ENCODE measurements around the gene NUDT13.
A peak's percentile ranks its signal among the peaks of the same experiment; 100 is the strongest.

NUDT13 gene

GRCh38 chr10:73110345-73110849 lies at the start of gene NUDT13:
NUDT13 (plus strand) TSS chr10:73110455; CDS start chr10:73114366, 3,911 bp downstream.
- peak; percentile 67 for DNase-seq (ENCODE audit: low spot score)

- DNase-seq (ENCODE audit: low spot score), result peak; percentile 11
Measured at GRCh38 chr10:73060738-73061635, 49.3 kb upstream of the NUDT13 start.

- DNase-seq (ENCODE audit: low spot score), result no peak
Measured at GRCh38 chr10:73061743-73062142, 48.5 kb upstream of the NUDT13 start.

GRCh38 chr10:73065441-73065840 lies 44.8 kb upstream of the NUDT13 start:
- DNase-seq (ENCODE audit: low spot score), result no peak

GRCh38 chr10:73073627-73074026 lies 36.6 kb upstream of the NUDT13 start:
- DNase-seq (ENCODE audit: low spot score), result no peak

GRCh38 chr10:73075829-73076228 lies 34.4 kb upstream of the NUDT13 start:
- no peak for DNase-seq (ENCODE audit: low spot score)

DNA sequence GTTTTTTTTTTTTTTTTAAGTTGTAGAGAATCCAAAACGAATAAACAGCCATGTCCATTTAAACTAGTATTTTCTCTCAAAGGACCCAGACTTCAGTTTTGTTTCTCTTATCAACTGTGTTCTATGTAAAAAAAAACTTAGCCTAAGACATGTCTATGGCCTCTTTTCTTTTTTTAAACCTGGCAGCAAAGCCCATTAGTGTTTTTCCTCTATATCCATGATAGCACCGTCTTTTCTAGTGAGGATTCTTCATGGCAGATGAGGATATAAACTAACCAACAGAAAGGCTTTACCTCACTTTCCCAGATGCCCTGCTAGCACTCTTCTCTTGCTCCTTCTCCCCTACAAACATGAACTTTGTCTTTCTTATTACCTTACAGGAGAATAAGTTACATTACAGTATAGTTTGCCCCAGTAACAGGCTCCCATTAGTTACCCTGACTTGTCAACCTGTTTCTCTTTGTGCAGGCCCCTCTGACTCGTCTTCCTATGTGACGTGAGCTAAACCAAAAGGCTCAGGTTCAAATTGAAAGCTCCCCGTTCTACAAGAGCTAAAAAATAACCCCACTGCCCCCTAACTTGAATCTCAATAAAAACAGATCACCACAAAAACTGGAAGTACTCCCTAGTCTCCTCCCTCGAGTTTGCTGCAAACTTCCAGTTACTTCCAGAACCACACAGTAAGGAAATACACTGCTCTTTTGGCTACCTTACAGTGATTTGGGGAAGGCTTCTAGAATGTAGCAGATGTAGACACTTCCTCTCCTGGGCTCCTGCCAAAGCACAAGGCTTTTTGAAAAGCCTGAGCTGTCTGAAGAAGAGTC lies 33.7 kb upstream of the NUDT13 start:
- peak; percentile 28 for DNase-seq (ENCODE audit: low spot score)

- no peak for DNase-seq (ENCODE audit: low spot score)
Measured at GRCh38 chr10:73079779-73080541, 30.3 kb upstream of the NUDT13 start.

DNA sequence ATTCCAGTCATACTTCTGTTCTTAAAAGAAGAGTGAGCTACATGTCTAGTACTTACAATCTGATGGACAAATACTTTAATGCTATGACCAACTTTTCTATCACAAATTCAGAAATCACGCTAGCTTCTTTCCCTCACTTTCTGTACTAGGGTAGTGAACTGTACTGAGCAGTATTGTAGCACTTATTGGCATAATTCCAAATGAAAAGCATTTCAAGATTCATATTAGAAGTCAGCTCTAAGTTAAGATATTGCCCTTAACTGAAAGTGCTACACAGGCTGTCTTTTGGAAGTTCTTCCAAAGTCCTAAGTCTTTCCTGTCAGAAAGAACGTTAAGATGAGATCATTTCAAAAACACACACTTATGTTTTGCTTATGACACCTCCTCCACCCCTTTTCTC lies 27.0 kb upstream of the NUDT13 start:
- no peak for DNase-seq (ENCODE audit: low spot score)

- no peak for DNase-seq (ENCODE audit: low spot score)
Measured at GRCh38 chr10:73084209-73084608, 26.0 kb upstream of the NUDT13 start.

DNA sequence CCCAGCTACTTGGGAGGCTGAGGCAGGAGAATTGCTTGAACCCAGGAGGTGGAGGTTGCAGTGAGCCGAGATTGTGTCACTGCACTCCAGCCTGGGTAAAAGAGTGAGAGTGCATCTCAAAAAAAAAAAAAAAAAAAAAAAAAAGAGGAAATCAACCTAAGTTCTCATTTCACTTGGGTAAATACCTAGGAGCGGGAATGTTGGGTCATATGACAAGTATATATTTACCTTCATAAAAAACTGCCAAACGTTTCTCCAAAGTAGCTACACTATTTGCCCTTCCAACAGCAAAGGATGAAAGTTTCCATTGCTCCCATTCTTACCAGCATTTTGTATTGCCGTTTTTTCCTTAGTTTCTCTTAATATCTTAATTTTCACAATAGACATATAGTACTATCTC lies 23.4 kb upstream of the NUDT13 start:
- no peak for DNase-seq (ENCODE audit: low spot score)

DNA sequence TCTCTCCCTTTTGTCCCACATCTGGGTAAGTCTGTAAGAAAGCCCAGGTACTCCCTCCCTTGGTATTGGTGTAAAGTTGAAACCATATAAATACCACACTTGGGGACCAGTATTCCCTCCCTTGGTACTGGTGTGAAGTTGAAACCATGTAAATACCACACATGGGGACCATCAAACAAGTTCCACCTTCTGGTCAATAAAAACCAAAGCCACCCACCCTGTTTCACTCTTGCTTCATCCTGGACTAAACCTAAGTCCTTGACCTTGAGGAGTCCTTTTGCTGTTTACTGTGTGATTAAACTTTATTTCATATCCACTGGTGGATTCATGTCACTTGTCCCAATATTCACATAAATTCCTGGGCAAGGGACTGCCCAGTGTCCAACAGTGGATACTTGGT lies 22.0 kb upstream of the NUDT13 start:
- no peak for DNase-seq (ENCODE audit: low spot score)

DNA sequence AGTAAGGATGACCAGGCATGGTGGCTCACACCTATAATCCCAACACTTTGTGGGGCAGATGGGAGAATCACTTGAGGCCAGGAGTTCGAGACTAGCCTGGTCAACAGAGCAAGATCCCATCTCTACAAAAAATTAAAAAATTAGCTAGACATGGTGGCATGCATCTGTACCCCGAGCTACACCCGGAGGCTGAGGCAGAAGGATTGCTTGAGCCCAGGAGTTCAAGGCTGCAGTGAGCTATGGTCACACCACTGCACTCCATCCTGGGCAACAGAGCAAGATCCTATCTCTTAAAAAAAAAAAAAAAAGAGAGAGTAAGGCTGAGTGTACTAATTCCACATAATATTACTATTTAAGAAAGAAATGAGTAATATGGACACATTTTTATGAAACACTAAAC lies 17.4 kb upstream of the NUDT13 start:
- DNase-seq (ENCODE audit: low spot score), result no peak

- DNase-seq (ENCODE audit: low spot score), result no peak
Measured at GRCh38 chr10:73093922-73094850, 16.1 kb upstream of the NUDT13 start.

GRCh38 chr10:73094986-73095480 lies 15.2 kb upstream of the NUDT13 start:
- DNase-seq (ENCODE audit: low spot score), result no peak

- DNase-seq (ENCODE audit: low spot score), result peak; percentile 64
Measured at GRCh38 chr10:73095481-73096021, 14.7 kb upstream of the NUDT13 start.

- peak; percentile 56 for DNase-seq (ENCODE audit: low spot score)
Measured at GRCh38 chr10:73096041-73096448, 14.2 kb upstream of the NUDT13 start.

- DNase-seq (ENCODE audit: low spot score), result peak; percentile 99
Measured at GRCh38 chr10:73096449-73097304, 13.6 kb upstream of the NUDT13 start, which contains the start of gene P4HA1. P4HA1 (minus strand) TSS chr10:73096866; CDS start chr10:73074883, 21,983 bp downstream.

GRCh38 chr10:73097305-73097670 lies 13.0 kb upstream of the NUDT13 start:
- DNase-seq (ENCODE audit: low spot score), result no peak
